WERI-Rb-1 (cell line): ENCODE data around the gene PFKP.

Experiments used
- DNase-seq: peaks from one replicate; pipeline ENCODE4 v3.0.0-alpha.2; 2020
- H3K27ac ChIP-seq: fragments of 250-450 bp; sonication (Bioruptor Pico); 2 replicates; pipeline ENCODE4 v1.5.1; 2020; ENCODE audit warnings: mild to moderate bottlenecking, moderate library complexity
- H3K27me3 ChIP-seq: fragments of 250-450 bp; sonication (Bioruptor Pico); 2 replicates; pipeline ENCODE4 v1.5.1; 2021; ENCODE audit warnings: mild to moderate bottlenecking, low read depth, moderate library complexity; ENCODE audit not compliant: insufficient read depth, severe bottlenecking
- H3K36me3 ChIP-seq: fragments of 250-450 bp; sonication (Bioruptor Pico); 2 replicates; pipeline ENCODE4 v1.5.1; 2020; ENCODE audit warnings: mild to moderate bottlenecking, moderate library complexity
- H3K4me3 ChIP-seq: 2 replicates; pipeline ENCODE4 v1.5.1; 2011; ENCODE audit warnings: low read depth, mild to moderate bottlenecking, control low read depth, low read length
- H3K9me3 ChIP-seq: fragments of 250-450 bp; sonication (Bioruptor Pico); 2 replicates; pipeline ENCODE4 v1.5.1; 2021; ENCODE audit warnings: mild to moderate bottlenecking, moderate library complexity; ENCODE audit not compliant: severe bottlenecking
- TF ChIP-seq, protein P1 (sequence below): IDR thresholded peaks from 2 replicates; pipeline ENCODE4 v1.5.1; 2011; ENCODE audit warnings: low read depth, mild to moderate bottlenecking, control low read depth, inconsistent platforms, low read length

The PFKP gene

DNA sequence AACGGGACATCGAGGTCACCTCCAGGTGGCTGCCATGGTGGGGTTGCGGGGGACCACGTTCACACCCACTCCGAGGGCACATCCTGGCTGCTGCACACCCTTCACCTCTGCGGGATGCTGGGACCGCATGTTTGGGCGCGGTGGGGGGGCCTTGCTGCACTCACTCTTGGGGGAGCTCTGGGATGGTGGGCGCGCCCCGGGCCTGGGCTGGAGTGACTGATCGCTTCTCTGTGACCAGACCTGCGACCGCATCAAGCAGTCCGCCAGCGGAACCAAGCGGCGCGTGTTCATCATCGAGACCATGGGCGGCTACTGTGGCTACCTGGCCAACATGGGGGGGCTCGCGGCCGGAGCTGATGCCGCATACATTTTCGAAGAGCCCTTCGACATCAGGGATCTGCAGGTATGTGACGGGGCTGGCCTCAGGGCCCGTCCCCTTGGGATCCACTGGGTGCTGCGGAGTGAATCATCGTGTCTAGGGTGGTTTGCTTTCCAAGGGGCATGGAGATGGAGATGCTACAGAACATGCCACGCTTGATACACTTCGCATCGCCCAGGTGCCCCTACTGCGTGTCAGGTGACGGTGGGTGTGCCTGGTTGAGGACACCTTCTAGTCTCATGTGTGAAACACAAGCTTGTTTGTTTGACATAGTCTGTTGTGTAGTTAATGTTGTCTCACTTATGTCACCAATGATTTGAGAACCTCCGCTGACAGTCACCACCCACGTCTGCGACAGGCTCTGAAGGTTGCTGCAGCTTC lies 62.4 kb downstream of the PFKP start:
- TF ChIP-seq, protein P1, sequence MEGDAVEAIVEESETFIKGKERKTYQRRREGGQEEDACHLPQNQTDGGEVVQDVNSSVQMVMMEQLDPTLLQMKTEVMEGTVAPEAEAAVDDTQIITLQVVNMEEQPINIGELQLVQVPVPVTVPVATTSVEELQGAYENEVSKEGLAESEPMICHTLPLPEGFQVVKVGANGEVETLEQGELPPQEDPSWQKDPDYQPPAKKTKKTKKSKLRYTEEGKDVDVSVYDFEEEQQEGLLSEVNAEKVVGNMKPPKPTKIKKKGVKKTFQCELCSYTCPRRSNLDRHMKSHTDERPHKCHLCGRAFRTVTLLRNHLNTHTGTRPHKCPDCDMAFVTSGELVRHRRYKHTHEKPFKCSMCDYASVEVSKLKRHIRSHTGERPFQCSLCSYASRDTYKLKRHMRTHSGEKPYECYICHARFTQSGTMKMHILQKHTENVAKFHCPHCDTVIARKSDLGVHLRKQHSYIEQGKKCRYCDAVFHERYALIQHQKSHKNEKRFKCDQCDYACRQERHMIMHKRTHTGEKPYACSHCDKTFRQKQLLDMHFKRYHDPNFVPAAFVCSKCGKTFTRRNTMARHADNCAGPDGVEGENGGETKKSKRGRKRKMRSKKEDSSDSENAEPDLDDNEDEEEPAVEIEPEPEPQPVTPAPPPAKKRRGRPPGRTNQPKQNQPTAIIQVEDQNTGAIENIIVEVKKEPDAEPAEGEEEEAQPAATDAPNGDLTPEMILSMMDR: no peak
- no peaks in the 10 kb centered on the region for H3K9me3 ChIP-seq
- H3K27me3 ChIP-seq: no peaks in the 10 kb centered on the region
- no peak overlapping the region for H3K27ac ChIP-seq
- DNase-seq: no peak
- H3K4me3 ChIP-seq: no peak overlapping the region
- H3K36me3 ChIP-seq: peaks cover 13% of the 10 kb centered on the region

DNA sequence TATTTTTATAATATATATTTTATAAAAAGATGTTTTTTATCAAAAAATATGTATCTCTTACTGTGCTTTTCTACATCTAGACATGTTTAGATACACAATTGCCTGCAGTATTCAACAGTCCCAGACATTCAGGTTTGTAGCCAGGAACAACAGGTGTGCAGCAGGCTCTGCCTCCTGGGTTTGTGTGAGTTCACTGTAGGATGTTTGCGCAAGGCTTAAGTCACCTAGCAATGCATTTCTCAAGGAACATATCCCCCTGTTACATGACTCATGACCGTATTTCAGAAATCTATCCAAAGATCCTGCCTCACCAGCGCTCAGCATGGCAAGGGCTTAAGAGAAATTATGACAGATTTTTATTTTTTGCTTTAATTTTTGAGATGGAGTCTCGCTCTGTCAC lies 63.8 kb downstream of the PFKP start:
- peak overlapping the region; percentile 41 for H3K27ac ChIP-seq
- DNase-seq: no peak
- peaks cover 22% of the 10 kb centered on the region for H3K36me3 ChIP-seq
- H3K4me3 ChIP-seq: no peak overlapping the region
- no peaks in the 10 kb centered on the region for H3K9me3 ChIP-seq
- no peaks in the 10 kb centered on the region for H3K27me3 ChIP-seq
- TF ChIP-seq, protein P1: no peak

DNA sequence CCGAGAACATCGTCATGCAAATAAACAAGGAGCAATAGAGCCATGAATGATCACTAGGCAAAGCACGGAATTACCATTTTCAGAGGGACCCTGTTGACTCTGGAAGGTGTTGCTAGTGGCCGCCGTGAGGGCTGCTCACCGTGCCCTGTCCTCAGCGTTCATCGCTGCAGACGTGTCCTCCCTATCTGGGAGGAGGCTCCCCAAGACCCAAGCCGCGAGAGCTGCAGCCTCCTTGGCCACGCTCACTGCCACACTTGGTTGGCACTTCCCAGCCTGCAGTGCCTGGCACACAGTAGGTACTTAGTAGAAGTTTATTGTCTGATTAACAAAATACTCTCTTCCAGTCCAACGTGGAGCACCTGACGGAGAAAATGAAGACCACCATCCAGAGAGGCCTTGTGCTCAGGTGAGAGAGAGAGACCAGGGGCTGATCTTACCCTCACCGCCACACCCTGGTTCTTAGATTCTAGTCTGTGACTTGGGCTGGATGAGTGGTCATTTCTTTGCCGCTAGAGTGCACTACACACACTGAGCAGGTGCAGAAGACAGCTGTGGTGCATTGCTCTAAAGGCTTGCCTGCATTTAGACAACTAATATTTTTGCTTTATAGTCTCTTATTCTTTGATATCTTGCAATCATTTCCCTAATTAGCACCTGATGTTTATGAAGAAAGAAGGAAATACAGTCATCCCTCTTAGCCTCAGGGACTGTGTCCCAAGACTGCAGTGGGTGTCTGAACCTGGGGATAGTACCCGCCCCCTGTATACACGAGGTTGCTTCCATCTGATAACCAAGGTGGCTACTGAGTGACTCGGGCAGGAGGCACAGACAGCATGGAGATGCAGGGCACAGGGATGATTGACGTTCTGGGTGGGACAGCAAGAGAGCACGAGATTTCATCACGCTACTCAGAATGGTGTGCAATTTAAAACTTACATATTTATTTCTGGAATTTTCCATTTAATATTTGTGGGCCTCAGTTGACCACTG lies 65.0 kb downstream of the PFKP start:
- no peak overlapping the region for H3K4me3 ChIP-seq
- peak overlapping the region; percentile 65 for H3K27ac ChIP-seq
- no peaks in the 10 kb centered on the region for H3K27me3 ChIP-seq
- H3K9me3 ChIP-seq: no peaks in the 10 kb centered on the region
- no peak for DNase-seq
- peaks cover 34% of the 10 kb centered on the region for H3K36me3 ChIP-seq
- TF ChIP-seq, protein P1: no peak

DNA sequence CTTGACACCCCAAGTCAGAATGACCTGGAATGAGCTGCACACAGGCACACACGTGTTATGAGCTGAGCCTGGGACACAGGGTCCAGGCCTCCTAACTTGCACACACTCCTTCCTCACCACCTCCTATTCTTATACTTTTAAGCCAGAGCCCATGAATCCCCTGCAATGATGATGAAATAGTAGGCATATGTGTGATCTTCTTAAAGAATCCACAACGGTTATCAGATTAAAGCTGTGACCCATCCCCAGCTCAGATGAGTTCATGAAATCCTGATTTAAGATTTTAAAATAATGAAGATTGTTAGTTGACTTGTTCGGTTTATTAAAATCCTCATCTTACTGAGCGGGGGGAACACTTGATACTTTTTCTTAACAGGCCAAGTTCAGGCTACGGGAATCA lies 66.6 kb downstream of the PFKP start:
- TF ChIP-seq, protein P1: no peak
- Histone ChIP-seq H3K27ac (peak overlapping the region; percentile 65), H3K4me3 (no peak overlapping the region), H3K9me3 (no peaks in the 10 kb centered on the region), H3K27me3 (no peaks in the 10 kb centered on the region), H3K36me3 (peaks cover 48% of the 10 kb centered on the region)
- DNase-seq: peak; percentile 68

DNA sequence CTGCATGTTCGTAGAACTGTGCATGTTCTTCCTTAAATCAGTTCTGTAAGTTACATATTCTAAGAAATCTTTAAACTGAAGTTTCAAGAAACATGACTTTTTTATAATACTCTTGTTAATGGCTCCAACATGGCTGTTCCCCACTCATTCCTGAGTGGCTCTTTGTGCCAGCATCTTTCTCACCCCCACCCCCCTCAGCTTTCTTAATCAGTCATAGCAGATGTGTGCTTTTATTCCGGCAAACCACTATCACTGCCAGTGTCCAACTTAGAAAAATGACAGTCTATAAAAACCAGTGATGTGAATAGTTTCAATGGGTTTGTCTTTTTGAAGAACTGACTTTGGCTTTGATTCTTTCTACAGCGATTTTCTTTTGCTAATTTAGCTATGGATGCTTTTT lies 67.7 kb downstream of the PFKP start:
- H3K27ac ChIP-seq: peak overlapping the region; percentile 61

More for the DNA sequence above, 67.7 kb downstream of the PFKP start:
- TF ChIP-seq, protein P1: no peak
- Histone ChIP-seq H3K9me3 (no peaks in the 10 kb centered on the region), H3K27me3 (no peaks in the 10 kb centered on the region), H3K4me3 (no peak overlapping the region), H3K36me3 (peaks cover 55% of the 10 kb centered on the region)
- DNase-seq: no peak
